IMR-90 (cell line): Measurements from ENCODE around the gene ARMC9. TPM values are rescaled to one million over a fixed set of nuclear protein-coding genes. Genes with fewer than 3 reads are reported as not detected.

Experiments used
- ATAC-seq: fragments of 200-7000 bp; cut with Tn5 transposase; 2 replicates; pipeline ENCODE4 v1.9.1; 2020; ENCODE audit warnings: low read depth, mild to moderate bottlenecking, moderate library complexity
- BruUV-seq: library from RNA; stranded (reverse); fragments of 400-500 nt; replicated peaks from 2 replicates; lab custom pipeline; 2021; lab: Mats Ljungman, UMichigan
- CTCF ChIA-PET: fragments of 300-600 bp; formaldehyde crosslinking; extraction: SDS; loops from one replicate; lab custom pipeline; 2021; ENCODE audit warnings: antibody characterized with exemption; lab: Yijun Ruan, JAX
- POLR2A ChIA-PET: fragments of 300-600 bp; sonication (Branson Sonifier 250); formaldehyde crosslinking; loops from one replicate; lab custom pipeline; 2022; ENCODE audit warnings: antibody characterized with exemption; ENCODE audit not compliant: unreplicated experiment; lab: Charles Lee
- DNase-seq: peaks from one replicate; pipeline ENCODE4 v3.0.0; 2013
- H2AFZ ChIP-seq: replicated peaks from 2 replicates; pipeline ENCODE3; 2013; ENCODE audit warnings: low read length, mild to moderate bottlenecking; ENCODE audit not compliant: poor library complexity
- H2AK5ac ChIP-seq: 2 replicates; pipeline ENCODE4 v1.6.1; 2013; ENCODE audit warnings: low read depth, low read length, inconsistent platforms
- H2AK9ac ChIP-seq: replicated peaks from 2 replicates; pipeline ENCODE3; 2013; ENCODE audit warnings: mild to moderate bottlenecking, low read depth, low read length, moderate library complexity; ENCODE audit not compliant: poor library complexity
- H2BK120ac ChIP-seq: 2 replicates; pipeline ENCODE4 v1.6.1; 2013; ENCODE audit warnings: low read depth, low read length, inconsistent platforms
- H2BK15ac ChIP-seq: 3 replicates; pipeline ENCODE4 v1.6.1; 2013; ENCODE audit warnings: low read depth, low read length, inconsistent platforms
- H2BK20ac ChIP-seq: 2 replicates; pipeline ENCODE4 v1.6.1; 2013; ENCODE audit warnings: low read depth, mild to moderate bottlenecking, inconsistent platforms, low read length, moderate library complexity
- H2BK5ac ChIP-seq: 2 replicates; pipeline ENCODE4 v1.6.1; 2013; ENCODE audit warnings: mild to moderate bottlenecking, low read depth, low read length, inconsistent platforms; ENCODE audit not compliant: poor library complexity, severe bottlenecking
- H3K14ac ChIP-seq: replicated peaks from 2 replicates; pipeline ENCODE4 v1.6.1; 2013; ENCODE audit warnings: low read depth, low read length, inconsistent platforms
- H3K18ac ChIP-seq: 2 replicates; pipeline ENCODE4 v1.6.1; 2013; ENCODE audit warnings: low read depth, low read length, control low read depth
- H3K23ac ChIP-seq: 2 replicates; pipeline ENCODE4 v1.6.1; 2013; ENCODE audit warnings: low read depth, low read length, inconsistent platforms
- H3K27ac ChIP-seq: 2 replicates; pipeline ENCODE4 v1.5.1; 2013; ENCODE audit warnings: mild to moderate bottlenecking, control low read depth, low read length; ENCODE audit not compliant: insufficient read depth
- H3K27me3 ChIP-seq: 2 replicates; pipeline ENCODE4 v1.6.1; 2013; ENCODE audit warnings: low read length; ENCODE audit not compliant: control insufficient read depth, insufficient read depth
- H3K36me3 ChIP-seq: 2 replicates; pipeline ENCODE4 v1.6.1; 2013; ENCODE audit warnings: low read length, mixed read lengths; ENCODE audit not compliant: control insufficient read depth, insufficient read depth
- H3K4ac ChIP-seq: 2 replicates; pipeline ENCODE4 v1.6.1; 2013; ENCODE audit warnings: low read depth, low read length, inconsistent platforms
- H3K4me1 ChIP-seq: 2 replicates; pipeline ENCODE4 v1.6.1; 2013; ENCODE audit warnings: low read length, mixed read lengths; ENCODE audit not compliant: control insufficient read depth, insufficient read depth
- H3K4me2 ChIP-seq: 2 replicates; pipeline ENCODE4 v1.6.1; 2013; ENCODE audit warnings: low read depth, mild to moderate bottlenecking, control low read depth, low read length, moderate library complexity
- H3K4me3 ChIP-seq: 2 replicates; pipeline ENCODE4 v1.5.1; 2013; ENCODE audit warnings: low read depth, mild to moderate bottlenecking, control low read depth, low read length, moderate library complexity; ENCODE audit not compliant: insufficient read depth
- H3K56ac ChIP-seq: 2 replicates; pipeline ENCODE4 v1.6.1; 2013; ENCODE audit warnings: low read length, inconsistent platforms; ENCODE audit not compliant: insufficient read depth; ENCODE audit errors: extremely low read depth
- H3K79me1 ChIP-seq, 2 experiments: 2 replicates each; pipeline ENCODE4 v1.6.1; 2013; ENCODE audit warnings: low read length in 2 of 2, inconsistent platforms in 1 of 2, low read depth in 1 of 2
- H3K9ac ChIP-seq: 2 replicates; pipeline ENCODE4 v1.6.1; 2013; ENCODE audit warnings: low read depth, low read length, control low read depth
- H3K9me1 ChIP-seq: 2 replicates; pipeline ENCODE4 v1.6.1; 2013; ENCODE audit warnings: low read length, inconsistent platforms; ENCODE audit not compliant: insufficient read depth
- H3K9me3 ChIP-seq: 2 replicates; pipeline ENCODE4 v1.6.1; 2013; ENCODE audit warnings: low read length; ENCODE audit not compliant: control insufficient read depth, insufficient read depth
- H4K20me1 ChIP-seq: 2 replicates; pipeline ENCODE4 v1.6.1; 2013; ENCODE audit warnings: low read length, inconsistent platforms; ENCODE audit not compliant: insufficient read depth
- H4K5ac ChIP-seq: 2 replicates; pipeline ENCODE4 v1.6.1; 2013; ENCODE audit warnings: mild to moderate bottlenecking, low read depth, low read length, control low read depth
- H4K8ac ChIP-seq, 2 experiments: 2 replicates each; pipeline ENCODE4 v1.6.1; 2013; ENCODE audit warnings: low read depth in 2 of 2, low read length in 2 of 2, control low read depth in 1 of 2, inconsistent platforms in 1 of 2
- H4K91ac ChIP-seq: 2 replicates; pipeline ENCODE4 v1.6.1; 2013; ENCODE audit warnings: low read depth, low read length, inconsistent platforms; ENCODE audit not compliant: insufficient read depth
- BHLHE40 ChIP-seq: fragments of 150-350 bp; IDR thresholded peaks from 2 replicates; pipeline ENCODE4 v1.6.1; 2016; ENCODE audit warnings: mild to moderate bottlenecking, low read depth, low read length
- CEBPB ChIP-seq: IDR thresholded peaks from 2 replicates; pipeline ENCODE4 v1.6.1; 2012; ENCODE audit warnings: low read depth, low read length, improper control_type of control experiment
- CHD1 ChIP-seq: IDR thresholded peaks from 2 replicates; pipeline ENCODE4 v1.6.1; 2012; ENCODE audit warnings: low read depth, low read length, improper control_type of control experiment
- MAZ ChIP-seq: IDR thresholded peaks from 2 replicates; pipeline ENCODE4 v1.6.1; 2012; ENCODE audit warnings: low read depth, mild to moderate bottlenecking, low read length, improper control_type of control experiment, moderate library complexity, borderline replicate concordance
- MXI1 ChIP-seq: IDR thresholded peaks from 2 replicates; pipeline ENCODE4 v1.6.1; 2012; ENCODE audit warnings: low read depth, mild to moderate bottlenecking, low read length, moderate library complexity, borderline replicate concordance
- NFE2L2 ChIP-seq: fragments of 150-350 bp; IDR thresholded peaks from 2 replicates; pipeline ENCODE4 v1.6.1; 2016; ENCODE audit warnings: low read depth, mild to moderate bottlenecking, low read length
- POLR2A ChIP-seq: IDR thresholded peaks from 2 replicates; pipeline ENCODE4 v1.6.1; 2012; ENCODE audit warnings: mild to moderate bottlenecking, low read depth, low read length
- RFX5 ChIP-seq: IDR thresholded peaks from 2 replicates; pipeline ENCODE4 v1.8.0; 2012; ENCODE audit warnings: low read depth, mild to moderate bottlenecking, low read length, moderate library complexity
- WGBS, 2 experiments: methylation state at CpG; one replicate each; pipeline versions ENCODE4 v1.1.5 to v1.1.7; 2013; ENCODE audit warnings: missing lambda C conversion rate in 2 of 2; ENCODE audit not compliant: insufficient read length in 1 of 2; ENCODE audit errors: extremely low coverage in 2 of 2; 5-methylcytosine and 5-hydroxymethylcytosine counted together
- dilution Hi-C: fragments of 300-500 bp; cut with HindIII; formaldehyde crosslinking; loops from one replicate; pipeline ENCODE4 v1.14.3; 2018; ENCODE audit warnings: low sequenced_read_pairs; ENCODE audit not compliant: unreplicated experiment
- in situ Hi-C: fragments of 300-500 bp; cut with MboI; formaldehyde crosslinking; loops from 3 replicates; pipeline ENCODE4 v1.14.3; 2019; ENCODE audit warnings: low sequenced_read_pairs, inconsistent platforms, mixed read lengths
- intact Hi-C: fragments of 100-400 bp; cut with micrococcal nuclease; formaldehyde crosslinking; loops from 2 replicates; pipeline ENCODE4 v1.10.0; 2022
- polyA plus RNA-seq, 3 experiments: library from polyadenylated mRNA; depleted of rRNA; stranded (reverse); fragments of >200 nt; gene quantifications; 2 replicates each; pipeline ENCODE4 v1.2.3, GENCODE V29; 2012; ENCODE audit warnings: low replicate concordance in 1 of 3
- total RNA-seq: library from RNA; depleted of rRNA; stranded (reverse); fragments of >200 nt; gene quantifications from 2 replicates; pipeline ENCODE4 v1.2.3, GENCODE V29; 2012
- TF ChIP-seq, protein P1 (sequence below): conservative IDR thresholded peaks from 2 replicates; pipeline ENCODE4 v1.5.1; 2012; ENCODE audit warnings: mild to moderate bottlenecking, low read depth, low read length, improper control_type of control experiment
- TF ChIP-seq, protein P2 (sequence below): fragments of 150-350 bp; IDR thresholded peaks from 2 replicates; pipeline ENCODE4 v1.6.1; 2016; ENCODE audit warnings: low read depth, mild to moderate bottlenecking, low read length, moderate library complexity, borderline replicate concordance
- TF ChIP-seq, protein P3 (sequence below): fragments of 150-350 bp; IDR thresholded peaks from 2 replicates; pipeline ENCODE4 v1.6.1; 2017; ENCODE audit warnings: mild to moderate bottlenecking, antibody characterized with exemption, low read length, low read depth

Gene ARMC9
- total and polyA plus RNA-seq, 2 of the 4 experiments (the other 2 are of a cell fraction), result 36.0 to 46.6 TPM

DNA sequence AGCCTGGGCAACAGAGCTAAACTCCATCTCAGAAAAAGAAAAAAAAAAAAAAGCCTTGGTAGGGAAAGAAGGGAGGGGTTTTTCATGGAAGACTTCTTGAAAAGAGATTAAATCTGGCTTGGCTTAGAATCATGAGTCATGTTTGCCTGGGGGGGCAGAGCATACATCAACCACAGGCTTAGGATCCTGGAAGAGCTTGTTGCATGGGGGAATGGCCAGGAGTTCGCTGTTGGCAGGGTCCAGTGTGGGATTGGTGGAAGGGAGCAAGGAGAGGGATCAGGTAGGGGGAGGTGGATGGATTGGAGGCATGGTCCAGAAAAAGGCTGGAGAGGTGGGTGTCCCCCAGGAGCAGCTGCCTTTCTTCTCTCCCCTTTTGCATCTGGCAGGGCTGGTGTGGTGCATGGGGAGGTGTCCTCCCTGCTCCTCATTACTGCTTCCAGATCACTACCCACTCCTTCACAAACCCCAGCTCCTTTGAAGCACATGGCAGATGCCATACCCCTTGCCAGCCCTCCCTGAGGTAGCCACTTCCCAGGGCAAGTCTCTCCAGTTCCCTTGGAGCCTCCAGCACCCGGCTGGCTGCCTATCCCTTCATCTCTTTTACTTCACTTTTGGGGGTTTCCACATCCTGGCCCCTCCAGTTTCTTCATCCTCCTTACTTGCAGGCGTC is 2.5 kb downstream of the ARMC9 start:
- peaks cover 9% of the 10 kb centered on the region; the same call in 1 of the 2 replicates for H3K4me1 ChIP-seq
- H4K8ac ChIP-seq, result peak overlapping the region in 1 of 2 experiments; percentile 52; a peak in 1 of 4 replicates
- peak overlapping the region; percentile 48 for H2AFZ ChIP-seq
- H3K4me3 ChIP-seq, result no peak overlapping the region
- no peak overlapping the region for H3K18ac ChIP-seq
- H4K20me1 ChIP-seq, result peaks cover 16% of the 10 kb centered on the region
- peak overlapping the region; percentile 57; the same call in 1 of the 3 replicates for H2BK15ac ChIP-seq
- POLR2A ChIA-PET, result interaction anchor here (0.7 kb wide), 1 partner anchor 12 kb away, joined by 9 read pairs; no protein-coding TSS in a partner anchor
- H2BK120ac ChIP-seq, result peak overlapping the region; percentile 63; the same call in 1 of the 2 replicates
- peak overlapping the region; percentile 23; the same call in 1 of the 2 replicates for H4K91ac ChIP-seq
- H3K36me3 ChIP-seq, result peaks cover 15% of the 10 kb centered on the region
- peaks cover 47 to 77% of the 10 kb centered on the region in 2 experiments for H3K79me1 ChIP-seq
- dilution Hi-C loops, result no loop called here
- H3K23ac ChIP-seq, result peak overlapping the region; percentile 82; the same call in 1 of the 2 replicates
- in situ Hi-C loops, result no loop called here
- WGBS, 2 experiments, result 100% methylated on average over 1 of the region's 3 CpGs; no CpG with 5 or more reads in 1 of the 2 experiments
- no peak overlapping the region for H3K27ac ChIP-seq
- no peak overlapping the region for H4K5ac ChIP-seq
- intact Hi-C loops, result no loop called here
- peak overlapping the region; percentile 27; the same call in 1 of the 2 replicates for H2AK5ac ChIP-seq
- DNase-seq, result peak; percentile 63
- H2AK9ac ChIP-seq, result peak overlapping the region; percentile 73
- H3K14ac ChIP-seq, result peak overlapping the region; percentile 61
- no peak overlapping the region for H3K56ac ChIP-seq
- CTCF ChIA-PET, result interaction anchor here (1.4 kb wide), 1 partner anchor 97 kb away, joined by 5 read pairs; no protein-coding TSS in a partner anchor
- no peaks in the 10 kb centered on the region for H3K9me3 ChIP-seq
- H3K4me2 ChIP-seq, result peak overlapping the region; percentile 30; the same call in 1 of the 2 replicates
- no TSS peak for BruUV-seq
- no peaks in the 10 kb centered on the region for H3K27me3 ChIP-seq
- no peak for ATAC-seq
- peak overlapping the region; percentile 50; the same call in 1 of the 2 replicates for H2BK20ac ChIP-seq
- no peak overlapping the region for H2BK5ac ChIP-seq
- TF ChIP-seq, protein P1, sequence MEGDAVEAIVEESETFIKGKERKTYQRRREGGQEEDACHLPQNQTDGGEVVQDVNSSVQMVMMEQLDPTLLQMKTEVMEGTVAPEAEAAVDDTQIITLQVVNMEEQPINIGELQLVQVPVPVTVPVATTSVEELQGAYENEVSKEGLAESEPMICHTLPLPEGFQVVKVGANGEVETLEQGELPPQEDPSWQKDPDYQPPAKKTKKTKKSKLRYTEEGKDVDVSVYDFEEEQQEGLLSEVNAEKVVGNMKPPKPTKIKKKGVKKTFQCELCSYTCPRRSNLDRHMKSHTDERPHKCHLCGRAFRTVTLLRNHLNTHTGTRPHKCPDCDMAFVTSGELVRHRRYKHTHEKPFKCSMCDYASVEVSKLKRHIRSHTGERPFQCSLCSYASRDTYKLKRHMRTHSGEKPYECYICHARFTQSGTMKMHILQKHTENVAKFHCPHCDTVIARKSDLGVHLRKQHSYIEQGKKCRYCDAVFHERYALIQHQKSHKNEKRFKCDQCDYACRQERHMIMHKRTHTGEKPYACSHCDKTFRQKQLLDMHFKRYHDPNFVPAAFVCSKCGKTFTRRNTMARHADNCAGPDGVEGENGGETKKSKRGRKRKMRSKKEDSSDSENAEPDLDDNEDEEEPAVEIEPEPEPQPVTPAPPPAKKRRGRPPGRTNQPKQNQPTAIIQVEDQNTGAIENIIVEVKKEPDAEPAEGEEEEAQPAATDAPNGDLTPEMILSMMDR, result no peak
- no peak for TF ChIP-seq MXI1
- no peak for TF ChIP-seq BHLHE40
- TF ChIP-seq, protein P2, sequence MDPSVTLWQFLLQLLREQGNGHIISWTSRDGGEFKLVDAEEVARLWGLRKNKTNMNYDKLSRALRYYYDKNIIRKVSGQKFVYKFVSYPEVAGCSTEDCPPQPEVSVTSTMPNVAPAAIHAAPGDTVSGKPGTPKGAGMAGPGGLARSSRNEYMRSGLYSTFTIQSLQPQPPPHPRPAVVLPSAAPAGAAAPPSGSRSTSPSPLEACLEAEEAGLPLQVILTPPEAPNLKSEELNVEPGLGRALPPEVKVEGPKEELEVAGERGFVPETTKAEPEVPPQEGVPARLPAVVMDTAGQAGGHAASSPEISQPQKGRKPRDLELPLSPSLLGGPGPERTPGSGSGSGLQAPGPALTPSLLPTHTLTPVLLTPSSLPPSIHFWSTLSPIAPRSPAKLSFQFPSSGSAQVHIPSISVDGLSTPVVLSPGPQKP, result no peak
- TF ChIP-seq CHD1, result no peak
- TF ChIP-seq, protein P3, sequence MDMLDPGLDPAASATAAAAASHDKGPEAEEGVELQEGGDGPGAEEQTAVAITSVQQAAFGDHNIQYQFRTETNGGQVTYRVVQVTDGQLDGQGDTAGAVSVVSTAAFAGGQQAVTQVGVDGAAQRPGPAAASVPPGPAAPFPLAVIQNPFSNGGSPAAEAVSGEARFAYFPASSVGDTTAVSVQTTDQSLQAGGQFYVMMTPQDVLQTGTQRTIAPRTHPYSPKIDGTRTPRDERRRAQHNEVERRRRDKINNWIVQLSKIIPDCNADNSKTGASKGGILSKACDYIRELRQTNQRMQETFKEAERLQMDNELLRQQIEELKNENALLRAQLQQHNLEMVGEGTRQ, result no peak
- TF ChIP-seq NFE2L2, result no peak
- TF ChIP-seq CEBPB, result no peak
- no peak for TF ChIP-seq MAZ
- TF ChIP-seq POLR2A, result no peak
- no peak for TF ChIP-seq RFX5
- peaks cover 31% of the 10 kb centered on the region for H3K9me1 ChIP-seq
- H3K4ac ChIP-seq, result peak overlapping the region; percentile 79
- no peak overlapping the region for H3K9ac ChIP-seq
